Activated CD4-positive, alpha-beta T cell treated with anti-CD3 and anti-CD28 coated beads for 24 hours (primary cell): ENCODE results near the gene GCDH.
A peak's percentile ranks its signal among the peaks of the same experiment; 100 is the strongest.

ENCODE experiments used
- DNase-seq, 2 donors: peaks; one replicate each; pipeline ENCODE4 v3.0.0-alpha.2; 2020; ENCODE audit warnings: low read depth in 2 of 2

Gene GCDH

DNA sequence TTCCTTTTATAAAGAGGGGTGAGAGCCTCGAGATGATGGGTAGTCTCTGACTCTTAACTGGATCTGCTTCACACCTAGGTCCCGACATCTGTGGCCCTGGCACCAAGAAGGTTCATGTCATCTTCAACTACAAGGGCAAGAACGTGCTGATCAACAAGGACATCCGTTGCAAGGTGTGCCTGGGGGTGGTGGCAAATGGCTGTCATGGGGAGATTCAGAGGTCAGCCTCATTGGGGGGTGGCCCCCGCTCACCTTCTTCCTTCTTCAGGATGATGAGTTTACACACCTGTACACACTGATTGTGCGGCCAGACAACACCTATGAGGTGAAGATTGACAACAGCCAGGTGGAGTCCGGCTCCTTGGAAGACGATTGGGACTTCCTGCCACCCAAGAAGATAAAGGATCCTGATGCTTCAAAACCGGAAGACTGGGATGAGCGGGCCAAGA is 49.0 kb downstream of the GCDH start:
- DNase-seq = no peak

DNA sequence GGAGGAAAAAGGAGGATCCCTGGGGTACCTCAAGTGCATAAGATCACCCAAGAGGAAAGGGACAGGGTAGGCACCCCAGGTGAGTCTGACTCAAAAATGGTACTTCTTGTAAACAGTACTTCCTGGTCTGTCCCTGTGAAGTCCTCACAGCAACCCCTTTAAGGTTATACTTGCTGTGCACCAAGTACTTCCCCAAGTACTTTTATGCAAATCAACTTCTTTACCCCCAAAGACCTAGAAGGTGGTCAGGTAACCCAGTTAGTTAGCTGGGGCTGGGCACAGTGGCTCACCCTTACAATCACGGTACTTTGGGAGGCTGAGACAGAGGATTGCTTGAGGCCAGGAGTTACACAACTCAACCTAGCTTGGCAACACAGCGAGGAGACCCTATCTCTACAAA is 49.9 kb downstream of the GCDH start:
- DNase-seq = no peak

DNA sequence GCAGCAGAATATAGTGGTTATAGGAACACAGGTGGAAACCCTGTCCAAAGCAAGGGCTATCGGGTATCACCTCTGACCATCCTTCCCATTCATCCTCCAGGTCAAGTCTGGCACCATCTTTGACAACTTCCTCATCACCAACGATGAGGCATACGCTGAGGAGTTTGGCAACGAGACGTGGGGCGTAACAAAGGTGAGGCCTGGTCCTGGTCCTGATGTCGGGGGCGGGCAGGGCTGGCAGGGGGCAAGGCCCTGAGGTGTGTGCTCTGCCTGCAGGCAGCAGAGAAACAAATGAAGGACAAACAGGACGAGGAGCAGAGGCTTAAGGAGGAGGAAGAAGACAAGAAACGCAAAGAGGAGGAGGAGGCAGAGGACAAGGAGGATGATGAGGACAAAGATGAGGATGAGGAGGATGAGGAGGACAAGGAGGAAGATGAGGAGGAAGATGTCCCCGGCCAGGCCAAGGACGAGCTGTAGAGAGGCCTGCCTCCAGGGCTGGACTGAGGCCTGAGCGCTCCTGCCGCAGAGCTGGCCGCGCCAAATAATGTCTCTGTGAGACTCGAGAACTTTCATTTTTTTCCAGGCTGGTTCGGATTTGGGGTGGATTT is 52.6 kb downstream of the GCDH start:
- no peak for DNase-seq

DNA sequence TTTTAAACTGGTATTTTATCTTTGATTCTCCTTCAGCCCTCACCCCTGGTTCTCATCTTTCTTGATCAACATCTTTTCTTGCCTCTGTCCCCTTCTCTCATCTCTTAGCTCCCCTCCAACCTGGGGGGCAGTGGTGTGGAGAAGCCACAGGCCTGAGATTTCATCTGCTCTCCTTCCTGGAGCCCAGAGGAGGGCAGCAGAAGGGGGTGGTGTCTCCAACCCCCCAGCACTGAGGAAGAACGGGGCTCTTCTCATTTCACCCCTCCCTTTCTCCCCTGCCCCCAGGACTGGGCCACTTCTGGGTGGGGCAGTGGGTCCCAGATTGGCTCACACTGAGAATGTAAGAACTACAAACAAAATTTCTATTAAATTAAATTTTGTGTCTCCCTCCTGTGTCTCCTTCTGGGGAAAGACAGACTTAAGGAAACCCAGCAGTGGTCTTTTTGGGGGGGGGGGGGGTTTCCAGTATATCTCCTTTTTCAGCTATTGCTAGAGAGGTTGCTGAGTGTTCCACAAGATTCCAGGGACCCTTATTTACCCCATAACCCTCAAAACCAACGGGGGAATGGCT is 53.2 kb downstream of the GCDH start:
- no peak for DNase-seq

DNA sequence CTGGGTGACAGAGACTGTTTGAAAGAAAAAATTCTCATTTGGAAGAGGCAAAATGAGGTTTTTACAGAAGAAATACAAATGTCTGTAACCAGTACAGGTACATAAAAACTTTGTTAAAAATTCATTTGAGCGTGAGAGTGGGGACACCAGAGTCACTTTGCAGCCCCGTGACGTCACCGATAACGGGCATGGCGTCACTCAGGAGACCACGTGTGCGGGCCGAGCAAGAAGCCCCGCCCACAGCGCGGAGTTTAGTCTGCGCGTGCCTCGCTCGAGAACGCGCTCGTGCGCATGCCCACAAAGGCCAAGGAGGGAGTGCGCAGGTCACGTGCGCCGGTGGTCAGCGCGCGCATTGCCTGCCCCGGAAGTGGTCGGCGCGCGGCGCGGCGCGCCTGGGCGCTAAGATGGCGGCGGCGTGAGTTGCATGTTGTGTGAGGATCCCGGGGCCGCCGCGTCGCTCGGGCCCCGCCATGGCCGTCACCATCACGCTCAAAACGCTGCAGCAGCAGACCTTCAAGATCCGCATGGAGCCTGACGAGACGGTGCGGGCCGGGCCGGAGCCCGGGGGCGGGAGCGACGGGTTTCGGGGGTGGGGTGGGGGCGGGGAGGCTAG is 54.6 kb downstream of the GCDH start, which contains the start of gene RAD23A:
TSS of gene RAD23A (plus strand) at position 384 of the 613 bp plus-strand sequence. CDS start at position 471, 87 bp downstream.
- peak; percentile 97 to 98 for DNase-seq

DNA sequence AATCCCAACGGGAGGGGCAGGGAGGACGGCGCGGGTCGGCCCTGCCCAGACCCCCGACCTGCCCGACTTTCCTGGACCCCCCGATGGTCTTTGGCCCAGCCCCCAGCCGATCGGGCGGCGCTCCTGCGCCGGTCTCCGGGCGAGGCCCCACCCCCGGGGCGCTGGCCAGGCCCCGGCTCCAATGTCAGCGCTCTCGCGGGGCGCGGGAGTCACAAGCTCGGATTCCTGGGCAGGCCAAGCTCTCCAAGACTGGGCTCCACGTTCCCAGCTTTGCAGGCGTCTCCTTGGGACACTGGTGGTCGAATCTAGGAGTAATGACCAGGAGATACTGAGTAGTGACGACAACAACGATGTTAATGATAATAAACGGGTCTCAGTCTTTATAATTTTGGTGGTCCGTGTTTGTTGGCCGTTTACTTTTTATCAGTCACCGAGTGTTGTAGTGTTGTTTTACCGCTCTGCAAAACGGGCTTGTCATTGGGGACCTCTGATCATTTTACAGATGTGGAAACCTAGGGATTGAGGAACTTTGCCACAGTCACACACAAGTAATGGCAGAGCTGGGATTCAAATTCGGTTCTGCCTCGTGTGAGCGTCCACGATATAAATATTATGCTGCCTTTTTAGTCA is 55.2 kb downstream of the GCDH start:
- peak; percentile 31 to 36 for DNase-seq

DNA sequence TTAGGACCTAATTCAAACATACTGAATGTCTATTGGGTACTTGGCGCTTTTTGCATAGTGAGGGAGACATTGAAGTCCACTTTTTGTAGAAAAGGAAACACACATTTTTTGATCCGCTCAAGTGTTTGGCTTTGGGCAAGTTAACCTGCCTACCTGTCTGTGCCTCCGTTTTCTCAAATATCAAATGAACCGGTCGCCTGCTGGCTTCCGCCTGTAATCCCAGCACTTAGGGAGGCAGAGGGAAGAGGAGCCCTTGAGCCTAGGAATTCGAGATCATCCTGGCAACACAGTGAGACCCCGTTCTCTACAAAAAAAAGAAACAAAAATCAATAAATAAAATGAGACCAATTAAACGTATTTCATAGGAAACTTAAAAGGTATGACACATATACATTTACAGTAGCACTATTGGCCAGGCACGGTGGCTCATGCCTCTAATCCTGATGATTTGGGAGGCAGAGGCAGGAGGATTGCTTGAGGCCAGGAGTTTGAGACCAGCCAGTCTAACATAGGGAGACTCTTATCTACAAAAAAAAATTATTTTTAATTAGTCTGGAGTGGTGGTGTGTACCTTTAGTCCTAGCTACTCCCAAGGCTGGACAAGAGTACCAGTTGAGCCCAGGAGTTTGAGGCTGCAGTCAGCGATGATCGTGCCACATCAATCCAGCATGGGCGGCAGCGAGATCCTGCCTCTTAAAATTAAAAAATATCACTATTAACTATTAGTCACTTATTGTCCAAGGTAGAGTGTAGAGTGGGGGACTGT is 56.0 kb downstream of the GCDH start:
- DNase-seq = no peak

DNA sequence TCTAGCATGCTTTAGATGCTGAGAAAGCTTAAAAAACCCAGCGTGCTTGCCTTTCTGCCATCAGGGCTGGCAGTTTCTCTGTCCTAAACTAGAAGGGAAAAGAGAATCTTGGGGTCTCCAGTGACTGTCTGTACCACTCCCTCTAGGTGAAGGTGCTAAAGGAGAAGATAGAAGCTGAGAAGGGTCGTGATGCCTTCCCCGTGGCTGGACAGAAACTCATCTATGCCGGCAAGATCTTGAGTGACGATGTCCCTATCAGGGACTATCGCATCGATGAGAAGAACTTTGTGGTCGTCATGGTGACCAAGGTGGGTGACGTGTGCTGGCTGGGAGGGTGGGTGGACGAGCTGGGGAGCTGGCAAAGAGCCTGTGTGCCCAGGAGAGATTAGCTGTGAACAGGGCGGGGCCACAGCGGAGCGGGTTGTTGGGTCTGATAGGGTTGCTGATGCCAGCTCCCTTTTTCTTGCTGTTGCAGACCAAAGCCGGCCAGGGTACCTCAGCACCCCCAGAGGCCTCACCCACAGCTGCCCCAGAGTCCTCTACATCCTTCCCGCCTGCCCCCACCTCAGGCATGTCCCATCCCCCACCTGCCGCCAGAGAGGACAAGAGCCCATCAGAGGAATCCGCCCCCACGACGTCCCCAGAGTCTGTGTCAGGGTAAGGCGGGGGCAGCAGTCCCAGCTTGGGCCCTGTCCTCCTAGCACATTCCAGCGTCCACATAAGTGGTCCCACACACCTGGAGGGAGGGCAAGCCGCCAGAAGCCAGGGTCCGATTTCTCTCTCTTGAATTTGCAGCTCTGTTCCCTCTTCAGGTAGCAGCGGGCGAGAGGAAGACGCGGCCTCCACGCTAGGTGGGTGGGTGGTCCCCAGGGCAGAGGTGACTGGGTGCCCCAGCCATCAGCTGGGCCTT is 57.0 kb downstream of the GCDH start:
- no peak for DNase-seq

DNA sequence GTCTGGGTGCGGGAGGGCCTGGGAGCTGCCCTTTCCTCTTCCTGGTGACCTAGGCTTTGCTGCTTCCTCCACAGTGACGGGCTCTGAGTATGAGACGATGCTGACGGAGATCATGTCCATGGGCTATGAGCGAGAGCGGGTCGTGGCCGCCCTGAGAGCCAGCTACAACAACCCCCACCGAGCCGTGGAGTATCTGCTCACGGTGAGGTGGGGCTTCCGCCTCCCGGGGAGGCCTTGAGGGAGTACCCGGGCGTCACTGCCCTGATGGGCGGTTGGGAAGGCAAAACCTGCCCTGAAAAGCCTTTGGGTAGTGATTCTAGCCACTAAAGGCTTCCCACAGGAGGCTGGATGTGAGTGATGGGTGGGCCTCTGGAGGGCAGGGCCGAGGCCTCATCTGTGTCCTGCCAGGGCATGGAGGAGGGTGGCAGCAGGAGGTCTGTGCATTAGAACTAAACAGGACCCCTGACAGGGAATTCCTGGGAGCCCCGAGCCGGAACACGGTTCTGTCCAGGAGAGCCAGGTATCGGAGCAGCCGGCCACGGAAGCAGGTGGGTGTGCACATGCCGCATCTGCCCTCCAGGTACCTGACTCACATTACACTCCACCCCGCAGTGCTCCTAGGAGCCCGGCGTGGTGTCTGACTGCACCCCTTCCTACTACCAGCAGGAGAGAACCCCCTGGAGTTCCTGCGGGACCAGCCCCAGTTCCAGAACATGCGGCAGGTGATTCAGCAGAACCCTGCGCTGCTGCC is 57.8 kb downstream of the GCDH start:
- no peak for DNase-seq
